D721Med (cell line): ENCODE results near the gene CAMK2A.

Experiments
- DNase-seq: peaks from one replicate; pipeline ENCODE4 v3.0.0; 2011; ENCODE audit warnings: low spot score; ENCODE audit not compliant: insufficient read length
- FAIRE-seq: peaks from 2 replicates; lab custom pipeline; 2011; peaks lifted over from hg19 to GRCh38; lab: Jason Lieb, UNC
- TF ChIP-seq, protein P1 (sequence below): IDR thresholded peaks from 2 replicates; pipeline ENCODE4 v1.5.1; 2012; ENCODE audit warnings: mild to moderate bottlenecking, control low read depth; ENCODE audit not compliant: insufficient read depth; ENCODE audit errors: missing control alignments

Gene CAMK2A

DNA sequence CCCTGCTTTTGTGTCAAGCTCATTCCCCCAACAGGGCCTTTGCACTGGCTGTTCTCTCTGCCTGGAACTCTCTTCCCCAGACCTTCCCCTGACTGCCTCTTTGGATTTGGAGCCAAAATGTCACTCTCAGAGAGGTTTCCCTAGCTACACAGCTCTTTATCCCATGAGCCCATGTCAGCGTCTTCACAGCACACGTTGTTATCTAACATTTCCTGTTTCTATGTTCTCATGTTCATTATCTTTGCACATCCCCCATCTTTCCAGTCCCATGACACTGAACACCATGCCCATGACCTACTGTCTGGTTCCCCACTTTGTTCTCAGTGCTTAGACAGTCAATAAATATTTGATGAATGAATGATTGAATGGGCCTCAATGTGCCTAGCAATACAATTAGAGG is 39.5 kb upstream of the CAMK2A start:
- TF ChIP-seq, protein P1, sequence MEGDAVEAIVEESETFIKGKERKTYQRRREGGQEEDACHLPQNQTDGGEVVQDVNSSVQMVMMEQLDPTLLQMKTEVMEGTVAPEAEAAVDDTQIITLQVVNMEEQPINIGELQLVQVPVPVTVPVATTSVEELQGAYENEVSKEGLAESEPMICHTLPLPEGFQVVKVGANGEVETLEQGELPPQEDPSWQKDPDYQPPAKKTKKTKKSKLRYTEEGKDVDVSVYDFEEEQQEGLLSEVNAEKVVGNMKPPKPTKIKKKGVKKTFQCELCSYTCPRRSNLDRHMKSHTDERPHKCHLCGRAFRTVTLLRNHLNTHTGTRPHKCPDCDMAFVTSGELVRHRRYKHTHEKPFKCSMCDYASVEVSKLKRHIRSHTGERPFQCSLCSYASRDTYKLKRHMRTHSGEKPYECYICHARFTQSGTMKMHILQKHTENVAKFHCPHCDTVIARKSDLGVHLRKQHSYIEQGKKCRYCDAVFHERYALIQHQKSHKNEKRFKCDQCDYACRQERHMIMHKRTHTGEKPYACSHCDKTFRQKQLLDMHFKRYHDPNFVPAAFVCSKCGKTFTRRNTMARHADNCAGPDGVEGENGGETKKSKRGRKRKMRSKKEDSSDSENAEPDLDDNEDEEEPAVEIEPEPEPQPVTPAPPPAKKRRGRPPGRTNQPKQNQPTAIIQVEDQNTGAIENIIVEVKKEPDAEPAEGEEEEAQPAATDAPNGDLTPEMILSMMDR = no peak
- FAIRE-seq (no peak), DNase-seq (no peak)

- FAIRE-seq = no peak
- no peak for DNase-seq
- TF ChIP-seq, protein P1 = no peak
Observed at GRCh38 chr5:150328515-150328914, 38.9 kb upstream of the CAMK2A start.

DNA sequence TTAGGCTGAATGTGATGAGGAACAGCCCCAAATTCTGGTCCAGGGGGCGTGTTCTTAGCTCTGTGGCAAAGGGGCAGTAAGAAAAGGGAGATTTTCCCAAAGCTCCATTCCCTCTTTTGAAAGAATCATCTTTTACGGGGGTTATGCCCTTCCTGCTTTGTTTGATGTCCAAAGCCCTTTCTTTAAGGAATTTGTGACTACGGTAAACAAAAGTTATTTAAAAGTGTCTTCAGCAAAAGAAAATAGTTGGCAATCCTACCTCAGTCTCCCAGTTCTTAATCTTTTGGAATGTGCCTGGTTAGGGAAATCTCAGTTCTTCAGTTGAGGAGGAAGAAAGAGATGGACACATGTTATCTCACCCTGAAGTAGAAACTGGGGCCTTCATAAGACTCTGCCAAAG is 37.6 kb upstream of the CAMK2A start:
- DNase-seq = no peak
- TF ChIP-seq, protein P1 = no peak
- no peak for FAIRE-seq

DNA sequence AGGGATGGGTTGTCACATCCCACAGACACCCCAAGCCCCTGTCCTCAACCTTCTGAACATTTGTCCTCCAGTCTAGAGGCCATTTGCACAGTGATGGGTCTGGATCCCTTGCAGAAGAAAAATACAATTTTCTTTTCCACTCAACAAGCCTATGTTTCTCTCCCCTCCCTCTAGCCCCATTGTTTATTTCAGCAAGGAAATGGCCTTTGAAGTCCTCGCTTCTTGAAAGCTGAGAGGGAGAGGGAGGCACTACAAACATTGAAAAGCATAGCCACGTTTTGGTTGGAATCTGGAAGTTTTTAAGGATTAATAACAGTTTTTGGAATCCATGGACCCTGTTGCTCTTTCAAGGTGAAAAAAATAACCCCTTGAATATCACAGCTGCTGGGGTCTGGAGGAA is 37.1 kb upstream of the CAMK2A start:
- DNase-seq = no peak
- TF ChIP-seq, protein P1 = no peak
- FAIRE-seq = no peak

- TF ChIP-seq, protein P1 = no peak
Observed at GRCh38 chr5:150325426-150325825, 35.9 kb upstream of the CAMK2A start.

GRCh38 chr5:150323819-150324218 is 34.2 kb upstream of the CAMK2A start:
- FAIRE-seq = no peak
- TF ChIP-seq, protein P1 = no peak
- DNase-seq = no peak

More at GRCh38 chr5:150325426-150325825, 35.9 kb upstream of the CAMK2A start:
- no peak for DNase-seq
- FAIRE-seq = no peak

GRCh38 chr5:150323092-150323491 is 33.5 kb upstream of the CAMK2A start:
- TF ChIP-seq, protein P1 = no peak
- no peak for DNase-seq
- FAIRE-seq = no peak
